GM18520 (cell line): ENCODE measurements around the gene RDH8.
"Not testable (repeated sequence)": the region's sequence is repeated elsewhere in the genome, so short reads cannot be mapped to it uniquely, and the experiment has no call there.

Source experiments
- ATAC-seq: cut with Tn5 transposase; IDR thresholded peaks from one replicate; pipeline ENCODE4 v1.9.1; 2021; ENCODE audit not compliant: unreplicated experiment

Gene RDH8

GRCh38 chr19:10005632-10006334 is 7.5 kb upstream of the RDH8 start:
- no peak for ATAC-seq

DNA sequence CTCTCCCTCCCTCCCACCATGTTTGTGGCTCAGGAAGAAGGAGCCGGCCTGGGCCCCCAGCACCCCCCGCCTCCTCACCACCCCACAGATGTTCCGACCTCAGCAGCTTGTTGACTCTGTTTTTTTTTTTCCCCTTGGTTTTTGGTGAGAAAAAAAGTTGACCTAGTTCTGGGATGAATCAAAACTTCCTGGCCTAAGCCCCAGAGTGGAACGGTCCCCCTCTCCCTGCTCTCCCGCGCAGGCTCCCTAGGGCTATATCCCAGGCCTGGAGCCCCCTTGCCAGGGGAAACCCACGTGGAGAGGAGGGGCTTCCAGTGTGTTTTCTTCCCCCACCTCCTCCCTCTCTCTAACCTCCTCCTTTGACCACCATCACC is 7.0 kb upstream of the RDH8 start:
- no peak for ATAC-seq

- ATAC-seq: no peak
Measured at GRCh38 chr19:10006752-10007323, 6.4 kb upstream of the RDH8 start.

- no peak for ATAC-seq
Measured at GRCh38 chr19:10007371-10008183, 5.7 kb upstream of the RDH8 start.

- no peak for ATAC-seq
Measured at GRCh38 chr19:10008184-10008765, 5.0 kb upstream of the RDH8 start.

- no peak for ATAC-seq
Measured at GRCh38 chr19:10009714-10010224, 3.5 kb upstream of the RDH8 start.

DNA sequence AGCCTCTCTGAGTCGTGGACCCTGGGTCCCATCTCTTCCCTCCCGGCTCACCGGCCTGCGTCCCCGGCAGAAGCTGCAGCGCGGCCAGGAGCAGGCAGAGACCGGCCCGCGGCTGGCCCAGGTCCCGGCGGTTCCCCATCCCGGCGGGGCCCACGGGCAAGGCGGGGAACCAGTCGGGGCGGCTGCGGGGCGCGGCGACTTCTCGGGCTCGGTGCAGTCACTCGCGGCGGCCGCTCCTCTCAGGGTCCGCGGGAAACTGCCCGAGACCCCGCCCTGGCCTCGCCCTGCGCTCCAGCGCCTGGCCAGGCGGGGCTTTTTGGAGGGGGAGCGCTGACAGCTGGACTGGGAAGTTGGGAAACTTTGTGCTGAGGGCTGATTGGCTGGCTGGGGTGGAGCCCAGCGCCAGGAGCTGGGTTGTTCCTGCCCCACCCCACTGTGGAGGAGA is 3.0 kb upstream of the RDH8 start, which contains the start of gene COL5A3:
COL5A3 (minus strand) TSS at position 258 of the 445 bp plus-strand sequence; CDS start at position 139, 119 bp downstream.
- no peak for ATAC-seq

GRCh38 chr19:10010939-10011338 is 2.3 kb upstream of the RDH8 start:
- no peak for ATAC-seq

- no peak for ATAC-seq
Measured at GRCh38 chr19:10011974-10012373, 1.3 kb upstream of the RDH8 start.

DNA sequence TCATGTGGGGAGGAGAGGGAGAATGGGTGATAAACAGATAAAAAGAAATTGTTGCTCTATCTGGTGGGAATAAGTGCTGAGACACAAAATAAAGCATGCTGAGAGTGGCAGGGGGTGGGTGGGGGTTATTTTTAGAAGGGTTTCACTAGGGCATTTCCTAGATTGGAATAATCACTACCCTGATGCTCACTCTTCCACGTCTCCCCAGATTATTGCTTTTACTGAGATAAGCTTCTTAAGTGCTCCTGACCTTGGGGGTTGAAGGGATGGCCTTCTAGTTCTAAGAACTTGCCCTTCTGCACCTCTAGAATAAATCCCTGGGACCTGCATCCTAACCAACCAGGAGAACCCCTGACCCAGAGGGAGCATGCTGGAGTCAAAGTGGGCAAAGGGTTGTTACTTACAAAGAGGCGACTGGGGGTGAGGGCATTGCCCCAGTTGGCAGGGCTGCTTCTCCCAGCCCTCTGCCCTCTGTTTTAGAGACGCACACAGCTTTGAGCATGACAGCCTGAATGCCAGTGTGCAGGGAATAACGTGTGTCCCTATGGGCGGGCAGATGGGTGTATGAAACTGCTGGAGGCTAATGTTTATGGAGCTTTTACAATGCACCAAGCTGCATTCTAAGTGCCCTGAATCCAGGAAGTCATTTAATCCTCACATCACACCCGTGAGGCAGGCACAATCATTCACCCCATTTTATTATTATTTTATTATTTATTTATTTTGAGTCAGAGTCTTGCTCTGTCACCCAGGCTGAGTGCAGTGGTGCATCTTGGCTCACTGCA is 743 bp downstream of the RDH8 start:
- no peak for ATAC-seq

GRCh38 chr19:10018263-10018662 is 5.0 kb downstream of the RDH8 start:
- ATAC-seq: no peak

DNA sequence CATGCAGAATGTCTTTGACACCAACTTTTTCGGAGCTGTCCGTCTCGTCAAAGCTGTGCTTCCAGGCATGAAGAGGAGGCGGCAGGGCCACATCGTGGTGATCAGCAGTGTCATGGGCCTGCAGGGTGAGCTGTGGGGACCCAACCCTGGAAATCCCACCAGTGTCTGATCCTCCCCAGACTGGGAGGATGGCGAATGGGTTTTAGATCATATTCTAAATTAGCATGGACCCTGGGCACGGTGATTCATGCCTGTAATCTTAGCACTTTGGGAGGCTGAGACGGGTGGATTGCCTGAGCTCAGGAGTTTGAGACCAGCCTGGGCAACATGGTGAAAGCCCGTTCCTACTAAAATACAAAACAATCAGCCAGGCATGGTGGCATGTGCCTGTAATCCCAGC is 5.5 kb downstream of the RDH8 start:
- no peak for ATAC-seq

GRCh38 chr19:10019246-10019645 is 6.0 kb downstream of the RDH8 start:
- no peak for ATAC-seq

DNA sequence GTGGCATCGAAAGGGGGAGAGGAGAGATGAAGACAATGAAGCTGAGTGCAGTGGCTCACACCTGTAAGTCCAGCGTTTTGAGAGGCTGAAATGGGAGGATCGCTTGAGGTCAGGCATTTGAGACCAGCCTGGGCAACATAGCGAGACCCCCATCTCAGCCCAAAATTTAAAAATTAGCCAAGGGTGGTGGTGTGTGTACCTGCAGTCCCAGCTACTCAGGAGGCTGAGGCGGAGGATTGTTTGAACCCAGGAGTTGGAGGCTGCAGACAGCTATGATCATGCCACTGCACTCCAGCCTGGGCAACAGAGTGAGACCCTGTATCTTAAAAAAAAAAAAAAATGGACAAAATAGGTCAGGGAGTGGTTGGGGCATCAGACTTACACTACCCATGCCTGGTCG is 7.6 kb downstream of the RDH8 start:
- ATAC-seq: no peak

GRCh38 chr19:10021446-10021845 is 8.2 kb downstream of the RDH8 start:
- no peak for ATAC-seq

DNA sequence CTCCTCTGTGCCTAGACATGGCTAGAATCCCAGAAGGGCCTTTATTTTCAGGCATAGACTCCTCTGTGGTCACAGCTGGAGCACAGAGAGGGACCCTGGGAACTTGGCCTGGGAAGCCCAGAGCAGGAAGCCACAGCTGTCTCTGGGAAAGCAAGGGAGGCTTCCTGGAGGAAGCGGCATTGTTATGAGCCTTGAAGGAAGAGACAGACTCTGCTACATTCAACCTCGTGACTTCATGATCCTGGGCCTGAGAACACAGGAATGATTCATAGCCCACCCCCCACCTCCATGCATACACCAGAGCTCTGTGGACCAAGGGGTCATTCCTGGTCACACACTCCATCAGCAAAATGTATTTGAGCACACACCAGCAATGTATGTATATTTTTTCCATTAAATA is 8.6 kb downstream of the RDH8 start:
- ATAC-seq: no peak

DNA sequence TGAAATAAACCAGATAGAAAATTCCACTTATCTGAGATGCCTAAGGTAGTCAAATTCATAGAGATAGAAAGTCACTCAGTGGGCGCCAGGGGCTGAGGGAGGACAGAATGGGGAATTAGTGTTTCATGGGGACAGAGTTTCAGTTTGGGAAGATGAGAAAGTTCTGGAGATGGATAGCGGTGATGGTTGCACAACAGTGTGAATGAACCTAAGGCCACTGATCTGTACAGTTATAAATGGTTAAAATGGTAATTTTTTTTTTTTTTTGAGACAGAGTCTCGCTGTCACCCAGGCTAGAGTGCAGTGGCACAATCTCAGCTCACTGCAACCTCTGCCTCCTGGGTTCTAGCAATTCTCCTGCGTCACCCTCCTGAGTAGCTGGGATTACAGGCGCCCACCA is 9.8 kb downstream of the RDH8 start:
- ATAC-seq: not testable (repeated sequence)

GRCh38 chr19:10026744-10027143 is 13.5 kb downstream of the RDH8 start:
- ATAC-seq: no peak

- peak; percentile 60 for ATAC-seq
Measured at GRCh38 chr19:10027158-10027997, 14.1 kb downstream of the RDH8 start.

DNA sequence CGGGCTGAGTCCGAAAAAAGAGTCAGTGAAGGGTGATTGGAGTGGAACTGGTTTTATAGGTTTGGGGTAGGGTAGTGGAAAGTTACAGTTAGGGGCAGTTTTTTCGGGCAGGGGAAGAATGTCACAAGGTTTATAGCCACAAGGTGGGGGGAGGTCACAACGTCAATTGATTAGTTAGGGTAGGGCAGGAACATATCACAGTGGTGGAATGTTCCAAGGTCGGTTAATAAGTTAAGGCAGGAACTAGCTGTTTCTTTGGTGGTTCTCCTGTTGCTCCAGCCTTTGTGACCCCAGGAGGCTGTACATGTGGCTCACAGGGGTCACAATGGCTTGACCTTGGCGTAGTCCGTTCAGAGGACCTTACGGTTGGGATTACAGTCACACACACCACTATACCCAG is 20.3 kb downstream of the RDH8 start:
- ATAC-seq: no peak
